OCI-LY1 (cell line): Measurements from ENCODE around the gene TBC1D3C.
"Not testable (repeated sequence)": the region's sequence is repeated elsewhere in the genome, so short reads cannot be mapped to it uniquely, and the experiment has no call there.

Source experiments
- EZH2 ChIP-seq: fragments of 200-600 bp; sonication (generic), shearing (Covaris generic); IDR thresholded peaks from 2 replicates; pipeline ENCODE4 v1.8.0; 2017; ENCODE audit warnings: borderline replicate concordance, mixed run types, mild to moderate bottlenecking, antibody characterized with exemption, low read length, moderate library complexity, mixed read lengths
- TF ChIP-seq, protein P1 (sequence below): fragments of 200-600 bp; sonication (generic), shearing (Covaris generic); IDR thresholded peaks from 2 replicates; pipeline ENCODE4 v1.5.1; 2017; ENCODE audit warnings: mild to moderate bottlenecking, antibody characterized with exemption, low read length, moderate library complexity, mixed read lengths

- TF ChIP-seq EZH2: not testable (repeated sequence)
- TF ChIP-seq, protein P1, sequence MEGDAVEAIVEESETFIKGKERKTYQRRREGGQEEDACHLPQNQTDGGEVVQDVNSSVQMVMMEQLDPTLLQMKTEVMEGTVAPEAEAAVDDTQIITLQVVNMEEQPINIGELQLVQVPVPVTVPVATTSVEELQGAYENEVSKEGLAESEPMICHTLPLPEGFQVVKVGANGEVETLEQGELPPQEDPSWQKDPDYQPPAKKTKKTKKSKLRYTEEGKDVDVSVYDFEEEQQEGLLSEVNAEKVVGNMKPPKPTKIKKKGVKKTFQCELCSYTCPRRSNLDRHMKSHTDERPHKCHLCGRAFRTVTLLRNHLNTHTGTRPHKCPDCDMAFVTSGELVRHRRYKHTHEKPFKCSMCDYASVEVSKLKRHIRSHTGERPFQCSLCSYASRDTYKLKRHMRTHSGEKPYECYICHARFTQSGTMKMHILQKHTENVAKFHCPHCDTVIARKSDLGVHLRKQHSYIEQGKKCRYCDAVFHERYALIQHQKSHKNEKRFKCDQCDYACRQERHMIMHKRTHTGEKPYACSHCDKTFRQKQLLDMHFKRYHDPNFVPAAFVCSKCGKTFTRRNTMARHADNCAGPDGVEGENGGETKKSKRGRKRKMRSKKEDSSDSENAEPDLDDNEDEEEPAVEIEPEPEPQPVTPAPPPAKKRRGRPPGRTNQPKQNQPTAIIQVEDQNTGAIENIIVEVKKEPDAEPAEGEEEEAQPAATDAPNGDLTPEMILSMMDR: not testable (repeated sequence)
These were observed 18.9 kb upstream of the TBC1D3C start for GRCh38 chr17:38087344-38087743.
